Adrenal gland (tissue), 12 donors: Measurements from ENCODE around the gene MAGI2. TPM values are rescaled to one million over a fixed set of nuclear protein-coding genes. Genes with fewer than 3 reads are reported as not detected.

Experiments
- DNase-seq, 7 donors: peaks; one replicate each; pipeline ENCODE4 v3.0.0-alpha.2; 2019 to 2020
- H3K27ac ChIP-seq, 5 donors: fragments of 200-600 bp; sonication (generic) in 4 of 5; 1 replicate in 3 of 5; 2 replicates in 2 of 5; pipeline versions ENCODE4 v1.5.1 to v1.8.0; 2016 to 2020; ENCODE audit warnings: mild to moderate bottlenecking in 1 of 5
- H3K27me3 ChIP-seq: fragments of 200-600 bp; 2 replicates; pipeline ENCODE4 v1.8.0; 2021
- H3K36me3 ChIP-seq, 2 donors: fragments of 200-600 bp; replicated peaks in 1 of 2; 1 replicate in 1 of 2; 2 replicates in 1 of 2; pipeline versions ENCODE4 v1.5.1 to v1.8.0; 2018 to 2022
- H3K4me1 ChIP-seq, 2 donors: fragments of 200-600 bp; replicated peaks in 1 of 2; 1 replicate in 1 of 2; 2 replicates in 1 of 2; pipeline versions ENCODE4 v1.5.1 to v1.8.0; 2018 to 2021
- H3K4me3 ChIP-seq, 4 donors: fragments of 200-600 bp; sonication (generic) in 3 of 4; one replicate each; pipeline ENCODE4 v1.5.1; 2016 to 2018
- H3K9me3 ChIP-seq, 3 donors: fragments of 200-600 bp; sonication (generic) in 1 of 3; replicated peaks in 1 of 3; 1 replicate in 2 of 3; 2 replicates in 1 of 3; pipeline versions ENCODE4 v1.5.1 to v1.8.0; 2016 to 2021
- CTCF ChIP-seq, 6 experiments: fragments of 450-650 bp in 4 of 6; fragments of 200-600 bp in 2 of 6; sonication (generic) in 1 of 6; IDR thresholded peaks; 1 replicate in 5 of 6; 2 replicates in 1 of 6; pipeline versions ENCODE4 v1.5.1 to v1.8.0; 2016 to 2021; ENCODE audit warnings: antibody characterized with exemption in 6 of 6, mild to moderate bottlenecking in 2 of 6, moderate library complexity in 1 of 6
- POLR2A ChIP-seq, 2 donors: fragments of 450-650 bp; IDR thresholded peaks; one replicate each; pipeline ENCODE4 v1.6.1; 2017; ENCODE audit warnings: antibody characterized with exemption in 2 of 2, mild to moderate bottlenecking in 2 of 2, moderate library complexity in 1 of 2
- WGBS, 4 donors: extraction: QIAGEN DNeasy Blood & Tissue Kit in 2 of 4; methylation state at CpG; one replicate each; pipeline versions ENCODE4 v1.1.5 to v1.1.7; 2013 to 2017; 5-methylcytosine and 5-hydroxymethylcytosine counted together
- intact Hi-C, 2 donors: fragments of 100-400 bp; cut with DNase I; formaldehyde crosslinking; loops; one replicate each; pipeline versions ENCODE4 v1.14.1 to v1.15.0; 2022 to 2023
- polyA plus RNA-seq, 3 donors: library from polyadenylated mRNA; stranded (reverse); fragments of 200-250 nt in 2 of 3; fragments of 350-450 nt in 1 of 3; fragmentation: Illumina TruSeq in 1 of 3; extraction: RNeasy Lipid Tissue Mini Kit (QIAGEN cat#74804) in 1 of 3; gene quantifications; one replicate each; pipeline ENCODE4 v1.2.3, GENCODE V29; 2013 to 2014
- total RNA-seq, 9 donors: library from RNA; depleted of rRNA in 4 of 9; stranded (reverse); fragments of >200 nt in 4 of 9; fragments of 120-200 nt in 1 of 9; fragmentation: NEBNext Ultra II Directional in 1 of 9; extraction: Animal tissue kit (Norgen Biotek cat#: 25700) in 1 of 9; gene quantifications; one replicate each; pipeline versions ENCODE4 v1.1.0 to v1.2.4, GENCODE V29; 2013 to 2023
- donor health status: healthy with polysubstance abuse.
- donor health status: Bipolar disorder and iron deficiency.
- donor health status: DM: yes; HTN: yes; CAD: no.
- donor health status: DM: no; HTN: no; CAD: no.
- donor health status: DM: no; HTN: no; CAD: no.
- donor health status: DM: yes; HTN: yes; CAD: no.

Gene MAGI2
- total and polyA plus RNA-seq, 12 donors, result 3.2 to 37.1 (median 17.1) TPM

- WGBS, 4 donors, result 80 to 90% (median 85%) methylated on average over 3 to 4 of the region's 4 CpGs
- H3K27ac ChIP-seq, result no peak overlapping the region
- intact Hi-C loops, result no loop called here
Observed at GRCh38 chr7:78402096-78402495, 1051.4 kb downstream of the MAGI2 start.

GRCh38 chr7:78400038-78400437 lies 1053.4 kb downstream of the MAGI2 start:
- no peak overlapping the region for H3K27ac ChIP-seq
- DNase-seq, result no peak
- 47 to 64% (median 52%) methylated on average over 2 of the region's 2 CpGs for WGBS, 4 donors
- no peaks in the 10 kb centered on the region for H3K4me1 ChIP-seq
- H3K4me3 ChIP-seq, result no peak overlapping the region
- H3K27me3 ChIP-seq, result no peaks in the 10 kb centered on the region
- no peaks in the 10 kb centered on the region for H3K36me3 ChIP-seq
- no peaks in the 10 kb centered on the region for H3K9me3 ChIP-seq
- intact Hi-C loops, result no loop called here
- no peak for TF ChIP-seq POLR2A (IDR thresholded peaks at IDR 0.05)
- no peak for TF ChIP-seq CTCF (IDR thresholded peaks at IDR 0.05)

More at GRCh38 chr7:78402096-78402495, 1051.4 kb downstream of the MAGI2 start:
- no peak overlapping the region for H3K4me3 ChIP-seq
- no peaks in the 10 kb centered on the region for H3K4me1 ChIP-seq
- no peak for DNase-seq
- no peaks in the 10 kb centered on the region for H3K9me3 ChIP-seq
- H3K27me3 ChIP-seq, result no peaks in the 10 kb centered on the region
- no peaks in the 10 kb centered on the region for H3K36me3 ChIP-seq
- no peak for TF ChIP-seq CTCF (IDR thresholded peaks at IDR 0.05)
- TF ChIP-seq POLR2A (IDR thresholded peaks at IDR 0.05), result no peak

GRCh38 chr7:78399033-78399769 lies 1054.3 kb downstream of the MAGI2 start:
- intact Hi-C loops, result no loop called here
- H3K27me3 ChIP-seq, result no peaks in the 10 kb centered on the region
- H3K27ac ChIP-seq, result no peak overlapping the region
- TF ChIP-seq POLR2A (IDR thresholded peaks at IDR 0.05), result no peak
- no peak for TF ChIP-seq CTCF (IDR thresholded peaks at IDR 0.05)
- H3K36me3 ChIP-seq, result no peaks in the 10 kb centered on the region
- no peaks in the 10 kb centered on the region for H3K4me1 ChIP-seq
- DNase-seq, result no peak
- H3K4me3 ChIP-seq, result no peak overlapping the region
- H3K9me3 ChIP-seq, result no peaks in the 10 kb centered on the region
- WGBS, 4 donors, result 78 to 86% (median 82%) methylated on average over 4 of the region's 4 CpGs

GRCh38 chr7:78398576-78398975 lies 1054.9 kb downstream of the MAGI2 start:
- intact Hi-C loops, result no loop called here
- H3K27ac ChIP-seq, result no peak overlapping the region
- H3K27me3 ChIP-seq, result no peaks in the 10 kb centered on the region
- H3K4me1 ChIP-seq, result no peaks in the 10 kb centered on the region
- no peak overlapping the region for H3K4me3 ChIP-seq
- H3K9me3 ChIP-seq, result no peaks in the 10 kb centered on the region
- H3K36me3 ChIP-seq, result no peaks in the 10 kb centered on the region
- TF ChIP-seq CTCF (IDR thresholded peaks at IDR 0.05) (no peak), POLR2A (IDR thresholded peaks at IDR 0.05) (no peak)
- WGBS, 4 donors, result 67 to 87% (median 80%) methylated on average over 2 of the region's 2 CpGs
- DNase-seq, result no peak
